NCI-H2227 treated with DMSO at 0.1 percent for 48 hours (cell line): ENCODE results near the gene SP100.

ENCODE experiments used
- DNase-seq: peaks from one replicate; lab custom pipeline; 2025; lab: John Stamatoyannopoulos, UW

SP100 gene

DNA sequence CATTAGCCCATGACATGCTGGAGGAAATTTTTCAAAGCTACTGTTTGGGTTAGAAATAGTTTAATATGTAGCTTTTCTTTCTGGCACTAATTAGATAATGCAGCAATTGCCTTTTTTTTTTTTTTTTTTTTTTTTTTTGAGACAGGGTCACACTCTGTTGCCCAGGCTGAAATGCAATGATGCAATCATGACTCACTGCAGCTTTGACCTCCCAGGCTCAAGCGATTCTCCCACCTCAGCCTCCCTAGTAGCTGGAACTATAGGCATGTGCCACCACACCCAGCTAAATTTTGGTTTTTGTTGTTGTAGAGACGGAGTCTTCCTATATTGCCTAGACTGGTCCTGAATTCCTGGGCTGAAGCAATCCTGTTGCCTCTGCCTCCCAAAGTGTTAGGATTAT is 136.2 kb downstream of the SP100 start:
- no peak for DNase-seq

DNA sequence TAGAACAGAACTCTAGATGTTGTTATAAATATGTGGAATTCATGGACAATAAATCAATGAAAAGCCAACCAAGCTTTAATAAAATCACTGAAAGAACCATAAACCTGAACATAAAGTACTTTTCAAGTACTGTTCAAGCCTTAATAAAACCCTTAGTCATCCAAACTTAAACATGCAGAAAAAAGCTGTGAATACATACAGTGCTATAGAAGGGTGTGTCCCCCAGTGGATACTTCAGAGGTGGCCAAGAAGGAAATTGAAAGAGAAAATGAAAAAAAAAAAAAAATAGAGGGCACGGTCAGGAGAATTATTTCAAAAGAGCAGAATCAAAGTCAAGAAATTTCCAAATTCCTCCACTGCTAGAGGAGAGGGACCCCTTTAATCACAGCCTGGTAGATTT is 141.1 kb downstream of the SP100 start:
- no peak for DNase-seq

DNA sequence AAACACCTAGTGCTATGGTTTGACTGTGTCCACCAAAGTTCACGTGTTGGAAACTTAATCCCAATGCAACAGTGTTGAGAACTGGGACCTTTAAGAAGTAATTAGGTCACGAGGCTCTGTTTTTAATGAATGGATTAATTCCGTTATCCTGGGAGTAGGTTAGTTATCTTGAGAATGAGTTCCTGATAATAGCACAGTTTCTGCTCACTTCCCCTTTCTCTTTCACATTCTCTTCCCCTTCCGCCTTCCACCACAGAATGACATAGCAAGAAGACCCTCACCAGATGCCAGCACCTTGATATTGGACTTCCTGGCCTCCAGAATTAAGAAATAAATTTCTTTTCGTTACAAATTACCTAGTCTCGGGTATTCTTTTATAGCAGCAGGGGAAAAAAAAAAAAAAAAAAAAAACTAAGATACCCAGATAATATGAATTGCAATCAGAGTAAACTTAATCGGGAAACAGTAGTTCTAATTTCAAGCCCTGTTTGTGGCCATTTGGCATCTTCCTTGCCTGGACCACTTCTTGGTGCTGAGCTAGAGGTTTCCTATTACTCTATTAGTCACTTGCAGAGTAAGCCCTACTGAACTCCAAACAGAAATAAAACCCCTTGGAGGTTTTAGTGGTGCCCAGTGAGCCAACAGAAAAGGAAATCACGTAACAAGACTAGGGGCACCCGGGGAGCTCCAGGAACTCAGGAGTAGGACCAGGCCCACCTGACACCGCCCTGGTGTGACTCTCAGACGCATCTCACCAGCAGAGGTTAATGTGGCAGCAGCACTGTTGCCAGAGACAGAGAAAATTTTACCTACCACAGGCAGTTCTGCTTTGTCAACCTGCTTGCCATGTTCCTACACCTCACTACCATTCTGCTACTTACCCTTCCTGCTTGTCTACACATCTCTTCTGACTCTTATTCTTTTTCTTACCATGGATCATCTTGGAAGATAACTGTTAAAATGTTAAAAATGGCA is 149.1 kb downstream of the SP100 start:
- DNase-seq, result no peak

- DNase-seq, result no peak
Observed at GRCh38 chr2:230569298-230569697, 153.3 kb downstream of the SP100 start.

GRCh38 chr2:230570987-230571386 is 155.0 kb downstream of the SP100 start:
- no peak for DNase-seq

DNA sequence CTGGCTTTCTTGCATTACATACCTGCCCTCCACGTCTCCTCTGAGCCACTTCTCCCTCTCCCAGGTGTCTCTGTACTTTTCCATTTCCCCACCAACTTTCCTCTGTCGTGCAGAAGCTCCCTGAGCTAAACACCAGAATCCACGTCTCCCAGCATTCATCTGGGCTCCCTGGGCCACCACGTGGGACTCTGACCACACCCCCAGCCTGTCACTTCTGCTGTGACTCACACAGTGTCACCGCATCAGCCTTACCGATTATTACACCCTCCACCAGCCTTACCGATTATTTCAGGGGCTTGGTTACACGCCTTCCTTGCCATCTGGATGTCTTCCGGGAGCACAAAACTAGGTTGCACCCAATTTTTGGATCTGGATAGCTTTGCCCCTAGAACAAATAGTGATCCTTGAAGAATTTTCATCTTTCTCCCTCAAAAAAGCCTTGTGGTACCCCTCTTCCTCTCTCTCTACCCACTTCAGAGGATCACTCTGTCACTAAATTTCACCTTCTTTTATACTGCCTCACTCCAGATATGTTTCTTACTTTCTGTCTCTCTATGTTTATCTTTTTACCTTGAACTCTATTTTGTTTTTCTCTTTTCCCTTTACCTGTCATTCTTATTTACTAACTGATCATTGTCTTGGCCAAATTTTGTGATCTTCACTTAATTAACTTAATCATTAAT is 159.8 kb downstream of the SP100 start:
- DNase-seq, result no peak

DNA sequence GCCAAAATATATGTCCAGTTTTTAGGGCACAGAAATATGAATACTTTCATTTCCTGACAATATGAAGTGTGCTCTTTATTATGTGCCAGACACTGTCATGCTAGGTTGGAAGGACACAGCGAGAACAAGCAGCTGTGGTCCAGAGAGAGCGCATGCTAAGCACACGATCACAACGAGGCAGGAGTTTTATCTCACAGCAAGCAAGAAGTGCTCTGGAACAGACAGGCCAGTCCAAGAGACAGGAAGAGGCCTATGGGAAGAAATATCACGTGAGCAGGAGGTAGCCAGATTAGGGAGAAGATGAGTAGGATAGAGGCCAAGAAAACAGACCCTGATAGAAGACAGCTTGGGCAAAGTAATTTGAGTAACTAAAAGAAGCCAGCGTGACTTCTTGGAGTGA is 161.1 kb downstream of the SP100 start:
- no peak for DNase-seq

GRCh38 chr2:230578106-230578505 is 162.1 kb downstream of the SP100 start:
- no peak for DNase-seq

DNA sequence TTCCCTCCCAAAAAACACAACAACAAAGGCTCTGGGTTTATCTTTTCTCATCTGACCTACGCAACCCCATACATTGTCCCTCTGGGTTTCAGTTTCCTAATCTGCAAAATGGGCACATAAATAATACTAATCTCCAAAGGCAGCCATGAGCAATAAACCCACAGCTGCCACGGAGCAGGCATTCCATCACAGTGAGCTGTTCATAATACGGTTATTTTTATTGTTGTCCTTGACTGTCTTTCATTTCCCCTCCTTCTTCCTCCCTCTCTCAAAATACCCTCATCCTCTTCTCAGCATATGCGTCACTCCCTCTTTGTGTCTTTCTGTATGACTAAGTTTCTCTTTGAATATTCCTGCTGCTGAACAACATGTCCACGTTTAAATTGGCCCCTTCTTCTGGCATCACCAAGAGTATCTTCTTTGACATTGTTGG is 166.9 kb downstream of the SP100 start:
- no peak for DNase-seq

- DNase-seq, result no peak
Observed at GRCh38 chr2:230583581-230583980, 167.6 kb downstream of the SP100 start.

DNA sequence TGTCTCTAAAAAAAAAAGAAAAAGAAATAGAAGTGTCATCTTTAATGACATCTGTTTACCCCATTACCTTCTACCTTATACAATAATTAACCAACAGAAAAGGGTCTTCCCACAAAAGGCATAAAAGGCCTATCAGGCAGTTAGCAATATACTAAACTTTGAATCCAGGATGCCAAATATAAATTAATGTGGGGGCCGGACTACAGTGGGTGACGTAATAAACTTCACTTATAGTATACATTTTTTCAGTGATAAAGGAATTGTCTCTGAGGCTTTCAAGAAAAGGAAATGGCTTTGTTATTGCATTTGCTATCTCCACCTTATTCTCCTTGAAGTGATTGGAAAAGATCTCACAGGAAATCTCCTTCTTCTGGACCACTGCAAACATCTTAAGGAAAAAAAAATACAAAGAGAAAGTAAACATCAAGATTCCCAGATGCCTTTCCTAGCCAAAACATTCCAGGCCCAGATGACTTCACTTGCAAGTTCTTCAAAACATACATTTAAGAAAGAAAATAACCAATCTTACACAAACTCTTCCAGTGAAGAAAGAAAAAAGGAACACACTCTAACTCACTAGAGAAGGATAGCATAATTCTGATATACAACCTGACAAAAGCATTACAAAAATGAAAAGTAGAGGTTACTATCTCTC is 170.5 kb downstream of the SP100 start:
- no peak for DNase-seq

GRCh38 chr2:230589025-230589424 is 173.0 kb downstream of the SP100 start:
- no peak for DNase-seq

GRCh38 chr2:230589497-230590015 is 173.6 kb downstream of the SP100 start:
- no peak for DNase-seq

DNA sequence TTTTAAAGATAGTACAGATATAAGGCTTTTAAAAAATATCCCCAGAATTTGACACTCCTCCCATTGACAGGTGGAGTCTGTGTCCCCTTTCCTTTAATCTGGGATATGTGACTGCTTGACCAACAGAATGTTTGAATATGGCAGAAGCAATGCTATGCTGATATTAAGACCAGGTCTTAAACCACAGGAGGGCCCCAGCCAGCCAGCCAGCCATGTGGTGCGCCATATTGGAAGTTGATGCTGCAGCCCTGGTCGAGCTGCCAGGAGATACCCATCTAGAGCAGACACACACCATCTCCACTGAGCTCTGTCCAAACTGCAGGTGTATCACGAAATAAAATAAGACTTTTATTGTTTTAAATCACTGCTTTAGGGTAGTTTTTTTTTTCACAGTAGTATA is 174.3 kb downstream of the SP100 start:
- no peak for DNase-seq

GRCh38 chr2:230591850-230592249 is 175.8 kb downstream of the SP100 start:
- no peak for DNase-seq

DNA sequence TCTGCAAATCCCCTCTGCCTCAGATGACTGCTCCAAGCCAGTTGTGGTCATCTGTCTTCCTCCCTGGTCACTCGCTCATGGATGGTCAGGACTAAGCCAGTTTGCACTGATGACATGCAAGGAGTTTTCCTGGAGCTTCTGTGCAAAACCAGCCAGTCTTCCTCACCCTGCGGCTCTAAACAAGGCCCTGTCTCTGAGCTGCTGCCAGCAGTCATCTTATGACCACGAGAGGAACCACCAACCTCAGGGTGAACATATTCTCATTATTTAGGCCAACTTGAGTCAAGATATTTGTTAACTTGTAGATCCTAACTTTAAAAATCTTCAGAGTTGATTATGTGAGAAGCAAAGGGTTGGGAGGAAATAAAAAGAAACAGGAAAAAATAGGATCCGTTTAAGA is 176.8 kb downstream of the SP100 start:
- DNase-seq, result no peak
